GM12872 (cell line): ENCODE results near the gene ZFPM1.

Experiments used
- CTCF ChIP-seq: IDR thresholded peaks from 3 replicates; pipeline ENCODE4 v1.5.1; 2011; ENCODE audit warnings: low read depth, mild to moderate bottlenecking, low read length, moderate library complexity; ENCODE audit not compliant: insufficient read depth

The ZFPM1 gene

GRCh38 chr16:88415381-88415705 is 37.7 kb upstream of the ZFPM1 start:
- no peak for TF ChIP-seq CTCF

- TF ChIP-seq CTCF = no peak
These were observed 37.3 kb upstream of the ZFPM1 start for GRCh38 chr16:88415713-88416323.

- no peak for TF ChIP-seq CTCF
These were observed 36.4 kb upstream of the ZFPM1 start for GRCh38 chr16:88416686-88417085.

- no peak for TF ChIP-seq CTCF
These were observed 35.2 kb upstream of the ZFPM1 start for GRCh38 chr16:88417684-88418476.

- no peak for TF ChIP-seq CTCF
These were observed 34.2 kb upstream of the ZFPM1 start for GRCh38 chr16:88418869-88419268.

GRCh38 chr16:88419790-88420189 is 33.3 kb upstream of the ZFPM1 start:
- no peak for TF ChIP-seq CTCF

GRCh38 chr16:88420496-88420895 is 32.6 kb upstream of the ZFPM1 start:
- no peak for TF ChIP-seq CTCF
